GM21825 (cell line): ENCODE data around the gene MRPS6.

ENCODE experiments used
- ATAC-seq: cut with Tn5 transposase; IDR thresholded peaks from one replicate; pipeline ENCODE4 v1.9.1; 2021; ENCODE audit warnings: mild to moderate bottlenecking, moderate library complexity; ENCODE audit not compliant: unreplicated experiment

MRPS6 gene

DNA sequence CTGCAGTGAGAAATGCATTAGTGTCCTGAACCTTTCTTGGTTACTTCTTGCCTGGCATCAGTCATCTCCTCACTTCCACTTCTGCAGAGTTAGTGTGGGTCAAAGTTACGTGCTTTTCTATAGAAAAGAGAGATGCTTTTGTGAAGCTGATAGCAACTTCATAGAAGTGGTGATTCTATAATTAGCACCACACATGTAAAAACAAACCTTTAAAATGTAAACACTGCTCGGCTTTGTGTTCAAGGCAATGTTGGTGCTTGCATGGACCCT lies 57.3 kb downstream of the MRPS6 start:
- no peak for ATAC-seq

DNA sequence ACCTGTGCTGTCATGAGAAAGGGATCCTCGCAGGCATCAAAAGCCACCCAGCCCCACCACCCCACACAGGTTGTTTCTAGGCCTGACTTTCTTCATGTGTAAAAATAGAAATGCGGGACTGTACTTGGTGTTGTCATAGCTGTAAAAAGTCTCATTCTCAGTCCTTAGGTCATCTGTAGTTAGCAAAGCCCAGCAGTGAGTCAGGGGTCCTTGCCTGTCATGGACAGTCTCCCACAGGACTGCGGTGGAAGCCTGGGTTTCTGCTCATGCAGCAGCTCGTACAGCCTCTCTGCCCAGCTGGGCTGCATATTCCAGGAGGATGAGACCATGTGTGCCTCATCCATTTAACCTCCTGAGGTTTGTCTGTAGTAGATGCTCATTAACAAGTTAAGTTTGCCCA lies 58.2 kb downstream of the MRPS6 start:
- ATAC-seq, result no peak

- ATAC-seq, result no peak
These were observed 58.8 kb downstream of the MRPS6 start for GRCh38 chr21:34132202-34132601.

DNA sequence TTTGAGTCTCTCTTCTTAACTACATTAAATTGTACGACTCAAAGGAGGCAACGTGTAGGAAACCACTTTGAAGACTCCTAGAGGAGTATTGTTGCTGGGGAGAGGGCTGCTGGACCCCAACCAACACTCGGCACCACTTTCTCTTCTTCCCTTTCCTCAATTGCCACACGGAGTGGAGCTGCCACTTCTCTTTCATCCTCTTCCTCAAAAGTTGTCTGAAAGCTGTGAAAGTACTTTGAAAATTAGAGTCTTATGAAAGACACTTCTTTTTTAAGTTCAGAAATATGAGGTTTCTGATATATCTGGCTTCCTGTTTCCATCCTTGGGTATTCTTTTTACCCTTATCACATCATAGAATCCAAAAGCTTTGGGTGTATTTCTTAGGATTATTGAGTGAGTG lies 59.5 kb downstream of the MRPS6 start:
- no peak for ATAC-seq

DNA sequence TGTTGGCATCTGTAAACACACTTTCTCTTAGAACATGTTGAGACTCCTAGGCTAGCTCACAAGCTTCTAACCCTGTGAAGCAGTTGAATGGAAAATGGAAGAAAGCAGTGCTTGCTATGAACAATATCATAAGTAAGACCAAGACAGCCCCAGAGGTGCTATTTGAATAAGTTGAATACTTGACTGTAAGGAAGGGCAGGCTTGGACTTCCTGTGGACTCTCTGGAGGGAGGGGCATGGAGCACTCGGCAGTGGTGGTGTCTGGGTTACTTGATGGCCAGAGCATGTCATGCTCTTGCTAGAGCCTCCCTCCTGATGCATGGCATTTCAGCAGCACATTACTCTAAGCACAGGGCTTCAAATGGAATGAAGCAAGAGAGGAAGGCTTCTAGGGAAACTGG lies 60.0 kb downstream of the MRPS6 start:
- ATAC-seq, result no peak

GRCh38 chr21:34133802-34134201 lies 60.4 kb downstream of the MRPS6 start:
- ATAC-seq, result no peak

GRCh38 chr21:34135330-34135729 lies 62.0 kb downstream of the MRPS6 start:
- no peak for ATAC-seq

DNA sequence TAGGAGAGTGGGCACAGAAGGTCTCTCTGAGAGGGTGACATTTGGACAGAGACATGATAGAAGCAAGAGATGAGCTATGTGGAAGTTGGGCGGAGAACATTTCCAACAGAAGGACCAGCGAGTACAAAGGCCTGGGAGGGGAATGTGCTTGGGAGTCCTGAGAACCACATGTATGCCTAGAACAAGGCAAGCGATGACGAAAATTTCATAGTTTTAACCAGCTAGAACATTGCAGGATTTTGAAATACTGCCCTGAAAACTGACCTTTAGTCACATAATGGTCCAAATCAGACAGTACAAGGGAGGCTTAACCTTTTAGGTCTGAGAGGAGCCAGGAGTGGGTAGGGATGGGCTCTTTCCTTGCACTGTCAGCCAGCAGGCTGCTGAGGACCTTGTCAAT lies 68.0 kb downstream of the MRPS6 start:
- ATAC-seq, result no peak

DNA sequence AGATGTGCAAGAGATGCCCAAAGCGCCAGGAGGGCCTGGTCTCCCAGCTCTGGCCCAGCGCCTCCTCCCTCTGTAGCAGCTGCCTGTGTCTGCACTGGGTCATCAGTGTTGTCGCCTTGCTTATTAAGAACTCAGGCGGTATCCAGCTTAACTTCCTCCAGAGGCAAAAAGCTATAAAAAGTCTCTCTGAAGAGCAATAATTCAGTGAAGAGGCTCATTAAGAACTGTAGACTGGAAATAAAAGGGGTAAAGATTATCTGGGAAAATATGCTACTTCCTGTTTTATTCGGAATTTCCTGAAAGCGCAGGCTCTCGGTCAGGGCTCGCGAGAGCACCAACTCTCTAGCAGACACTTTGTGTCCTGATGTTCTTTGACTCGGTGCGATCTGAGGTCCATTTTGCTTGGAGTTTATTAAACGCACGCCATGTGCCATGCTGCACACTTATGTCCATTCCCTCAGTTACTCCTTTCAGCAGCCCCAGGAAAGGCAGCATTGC lies 70.4 kb downstream of the MRPS6 start:
- no peak for ATAC-seq

DNA sequence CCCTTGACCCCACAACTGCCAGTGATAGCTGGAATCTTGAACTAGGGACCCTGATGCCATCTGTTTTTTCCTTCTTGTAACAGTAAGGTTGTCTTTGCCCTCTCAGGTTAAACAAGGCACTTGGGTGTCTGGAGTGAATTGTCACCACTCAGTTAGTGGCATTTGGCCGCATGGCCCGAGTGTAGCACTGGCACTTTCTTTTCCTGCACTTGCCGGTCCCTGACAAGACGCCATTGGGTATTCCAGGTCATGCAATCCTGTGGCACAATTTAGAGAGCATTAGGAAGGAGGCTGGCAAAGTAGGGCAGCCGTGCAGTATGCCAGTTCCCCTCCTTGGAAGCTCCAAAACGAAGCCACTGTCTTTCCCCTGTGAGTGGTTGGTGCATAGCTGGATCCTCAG lies 70.8 kb downstream of the MRPS6 start:
- ATAC-seq, result no peak

DNA sequence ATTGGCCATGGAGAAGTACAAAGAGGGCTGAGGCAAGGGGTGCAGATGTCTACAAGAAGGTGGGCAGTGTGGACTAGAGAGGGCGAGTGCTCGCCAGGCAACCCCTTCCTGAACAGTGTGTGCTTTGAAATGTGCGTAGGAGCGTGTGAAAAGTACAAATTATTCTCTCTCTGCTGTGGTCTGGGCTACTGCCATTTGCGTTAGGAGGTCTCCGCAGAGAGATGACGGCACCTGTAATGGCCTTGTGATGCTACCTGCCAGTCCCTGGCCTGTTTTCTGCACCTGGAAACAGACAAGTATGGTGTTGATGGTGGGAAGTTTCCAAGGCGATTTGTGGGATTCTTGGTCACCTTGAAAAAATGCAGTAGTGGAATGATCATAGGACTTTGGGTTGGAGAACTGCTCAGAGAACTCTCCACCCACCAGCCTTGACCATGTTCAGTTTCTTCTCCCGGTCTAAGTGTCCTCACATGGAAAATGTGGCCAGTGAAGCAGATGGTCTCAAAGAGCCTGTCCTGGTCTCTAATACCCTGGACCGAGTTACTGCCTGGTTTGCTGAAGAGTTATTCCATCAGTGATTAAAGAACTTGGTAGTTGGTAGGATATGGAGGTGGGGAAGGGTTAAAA lies 74.5 kb downstream of the MRPS6 start:
- ATAC-seq, result no peak

- no peak for ATAC-seq
These were observed 75.0 kb downstream of the MRPS6 start for GRCh38 chr21:34148419-34148804.

GRCh38 chr21:34148826-34149558 lies 75.6 kb downstream of the MRPS6 start:
- ATAC-seq, result no peak

DNA sequence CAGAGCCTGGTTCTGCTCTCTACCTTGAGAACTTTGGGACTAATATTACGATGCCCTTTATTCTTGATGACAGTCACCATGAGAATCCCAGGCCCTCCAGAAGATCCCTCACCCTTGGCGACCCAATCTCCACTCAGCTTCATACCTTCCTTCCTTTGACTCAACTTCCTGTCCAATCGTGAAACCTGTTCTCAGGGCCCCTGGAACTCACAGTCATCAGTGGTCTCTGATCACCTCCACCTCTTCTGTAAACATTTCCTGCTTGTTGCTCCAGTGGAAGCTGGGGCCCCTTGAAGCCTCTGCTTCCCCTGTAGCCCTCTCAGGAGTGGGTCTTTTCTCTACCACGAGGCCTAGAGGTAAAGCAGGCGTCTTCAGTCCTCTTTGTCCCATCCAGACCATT lies 79.1 kb downstream of the MRPS6 start:
- no peak for ATAC-seq

- ATAC-seq, result no peak
These were observed 81.5 kb downstream of the MRPS6 start for GRCh38 chr21:34154878-34155277.

DNA sequence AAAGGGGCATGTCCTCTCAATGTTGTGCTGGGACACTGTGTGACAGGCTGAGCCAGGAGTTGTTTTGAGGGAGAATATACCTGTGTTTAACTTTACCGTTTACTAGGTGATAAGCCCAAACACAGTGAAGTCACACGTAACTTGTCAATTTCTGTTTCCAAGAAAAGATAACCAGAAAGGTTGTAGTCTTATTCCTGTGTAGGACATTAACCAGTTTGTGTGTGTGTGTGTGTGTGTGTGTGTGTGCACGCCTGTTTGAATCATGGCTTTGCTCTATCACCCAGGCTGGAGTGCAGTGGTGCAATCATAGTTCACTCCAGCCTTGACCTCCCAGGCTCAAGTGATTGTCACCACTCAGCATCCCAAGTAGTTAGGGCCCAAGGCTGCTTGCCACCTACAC lies 83.6 kb downstream of the MRPS6 start:
- no peak for ATAC-seq

DNA sequence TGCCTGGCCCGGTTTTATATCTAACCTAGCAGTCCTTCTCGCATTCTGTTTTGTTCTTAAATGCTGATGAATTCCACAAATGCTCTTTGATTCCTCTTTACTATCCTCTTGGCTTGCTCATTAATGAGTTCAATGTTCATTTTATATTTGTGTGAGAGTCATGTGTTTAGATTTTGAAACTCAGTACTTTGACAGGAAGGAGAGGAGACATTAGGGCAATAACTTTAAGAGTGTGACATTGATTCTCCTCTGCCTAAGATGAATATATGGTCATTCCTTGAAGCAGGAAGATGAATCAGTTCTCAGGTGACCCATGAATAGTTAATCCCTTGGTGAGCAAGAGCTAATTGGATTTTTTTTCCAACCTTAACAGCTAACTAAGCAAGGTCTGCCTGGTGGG lies 84.1 kb downstream of the MRPS6 start:
- ATAC-seq, result no peak

- ATAC-seq, result no peak
These were observed 85.8 kb downstream of the MRPS6 start for GRCh38 chr21:34158866-34159835.

DNA sequence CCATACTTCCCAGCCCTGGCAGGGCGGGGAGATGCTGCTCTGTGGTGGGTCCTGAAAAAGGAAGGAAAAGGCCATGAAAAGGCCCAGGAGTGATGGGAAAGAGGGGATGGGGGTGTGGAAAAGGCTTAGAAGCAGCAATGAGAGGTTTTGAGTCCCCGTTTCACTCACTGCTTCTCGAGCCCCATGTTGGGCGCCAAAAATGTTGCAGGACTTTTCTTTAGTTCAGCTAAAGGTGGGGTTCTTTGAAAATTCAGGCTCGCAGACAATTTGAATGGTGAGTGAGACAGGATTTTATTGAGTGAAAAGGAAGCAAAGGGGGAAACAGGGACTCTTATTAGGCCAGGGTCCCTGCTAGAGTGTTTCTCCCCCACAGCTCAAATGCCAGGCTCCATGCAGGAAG lies 93.1 kb downstream of the MRPS6 start:
- ATAC-seq, result no peak

- ATAC-seq, result no peak
These were observed 97.5 kb downstream of the MRPS6 start for GRCh38 chr21:34170886-34171285.

- no peak for ATAC-seq
These were observed 101.1 kb downstream of the MRPS6 start for GRCh38 chr21:34174470-34174869.

DNA sequence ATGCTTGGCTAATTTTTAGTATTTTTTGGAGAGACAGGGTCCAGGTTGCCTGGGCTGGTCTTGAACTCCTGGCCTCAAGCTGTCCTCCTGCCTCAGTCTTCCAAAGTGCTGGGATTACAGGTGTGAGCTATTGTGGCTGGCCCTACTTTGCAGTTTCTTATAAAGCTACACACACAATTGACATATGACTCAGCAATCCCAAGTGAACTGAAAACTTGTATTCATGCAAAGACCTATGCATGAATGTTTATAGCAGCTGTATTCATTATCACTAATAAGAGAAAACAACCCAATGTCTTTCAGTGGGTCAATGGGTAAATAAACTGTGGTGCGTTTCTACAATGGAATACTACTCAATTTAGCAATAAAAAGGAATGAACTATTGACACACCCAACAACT lies 103.1 kb downstream of the MRPS6 start:
- no peak for ATAC-seq
